GM21737 (cell line): ENCODE results near the gene DMAC2.
"Not testable (repeated sequence)": the region's sequence is repeated elsewhere in the genome, so short reads cannot be mapped to it uniquely, and the experiment has no call there.

Experiments used
- ATAC-seq: cut with Tn5 transposase; IDR thresholded peaks from one replicate; pipeline ENCODE4 v1.9.1; 2021; ENCODE audit warnings: mild to moderate bottlenecking, moderate library complexity; ENCODE audit not compliant: unreplicated experiment

DMAC2 gene

DNA sequence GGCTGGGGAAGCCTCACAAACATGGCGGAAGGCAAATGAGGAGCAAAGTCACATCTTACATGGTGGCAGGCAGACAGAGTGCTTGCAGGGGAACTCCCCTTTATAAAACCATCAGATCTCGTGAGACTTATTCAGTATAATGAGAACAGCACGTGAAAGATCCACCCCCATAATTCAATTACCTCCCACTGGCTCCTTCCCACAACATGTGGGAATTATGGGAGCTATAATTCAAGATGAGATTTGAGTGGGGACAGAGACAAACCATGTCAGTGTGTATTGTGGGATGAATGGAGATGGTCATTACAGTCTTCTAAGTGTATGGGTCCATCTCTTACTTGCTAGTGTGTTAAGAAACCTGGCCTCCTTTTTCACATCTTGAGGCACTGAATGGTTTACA lies 37.7 kb downstream of the DMAC2 start:
- no peak for ATAC-seq

DNA sequence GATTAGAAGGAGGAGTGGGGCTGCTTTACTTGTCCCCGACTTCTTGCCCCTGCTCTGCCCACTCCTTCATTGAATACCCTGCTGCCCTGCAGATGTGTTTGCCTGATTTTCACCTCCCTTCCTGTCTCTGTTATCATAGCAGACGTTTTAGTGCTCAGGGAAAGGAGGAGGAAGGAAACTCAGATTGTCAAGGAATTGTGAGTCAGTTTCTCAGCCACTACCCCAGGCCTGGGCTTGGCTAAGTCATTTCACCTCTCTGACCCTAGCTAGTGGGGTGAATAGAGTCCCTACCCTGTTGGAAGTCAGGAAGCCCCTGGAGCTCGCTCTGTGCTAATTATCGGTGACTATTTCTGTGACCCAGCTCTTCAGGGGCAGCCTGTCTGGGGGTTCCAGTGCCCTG lies 38.2 kb downstream of the DMAC2 start:
- ATAC-seq, result no peak

DNA sequence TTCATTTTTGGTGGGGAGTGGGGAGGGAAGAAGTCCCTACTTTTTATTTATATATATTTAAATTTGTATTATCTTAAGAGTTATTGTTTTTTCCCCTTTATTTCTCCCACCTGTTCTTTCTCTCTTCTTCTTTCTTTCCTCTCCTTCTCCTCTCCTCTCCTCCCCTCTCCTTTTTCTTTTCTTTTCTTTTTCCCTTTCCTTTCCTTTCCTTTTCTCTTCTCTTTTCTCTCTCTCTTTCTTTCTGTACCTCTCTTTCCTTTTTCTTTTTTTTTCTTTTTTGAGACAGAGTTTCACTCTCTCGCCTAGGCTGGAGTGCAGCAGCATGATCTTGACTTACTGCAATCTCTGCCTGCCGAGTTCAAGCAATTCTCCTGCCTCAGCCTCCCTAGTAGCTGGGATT lies 40.2 kb downstream of the DMAC2 start:
- no peak for ATAC-seq

DNA sequence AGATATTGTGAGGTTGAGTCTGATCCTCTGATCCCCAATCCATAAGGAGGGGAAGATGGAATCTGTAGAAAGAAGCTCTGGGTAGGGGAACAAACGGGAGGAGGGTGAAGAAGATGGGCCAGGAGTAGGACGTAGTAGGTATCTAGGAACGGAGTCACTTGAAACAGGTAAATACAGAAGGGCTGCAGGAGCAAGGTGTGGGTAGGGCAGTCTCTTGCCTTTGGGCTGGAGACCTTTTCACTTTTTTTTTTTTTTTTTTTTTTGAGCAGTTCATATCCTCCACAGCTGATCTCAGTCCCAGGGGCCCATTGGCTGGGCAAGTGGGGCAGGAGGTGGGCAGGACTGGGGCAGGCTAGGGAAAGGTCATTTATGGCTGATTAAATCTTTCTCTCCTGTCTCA lies 40.6 kb downstream of the DMAC2 start:
- no peak for ATAC-seq

DNA sequence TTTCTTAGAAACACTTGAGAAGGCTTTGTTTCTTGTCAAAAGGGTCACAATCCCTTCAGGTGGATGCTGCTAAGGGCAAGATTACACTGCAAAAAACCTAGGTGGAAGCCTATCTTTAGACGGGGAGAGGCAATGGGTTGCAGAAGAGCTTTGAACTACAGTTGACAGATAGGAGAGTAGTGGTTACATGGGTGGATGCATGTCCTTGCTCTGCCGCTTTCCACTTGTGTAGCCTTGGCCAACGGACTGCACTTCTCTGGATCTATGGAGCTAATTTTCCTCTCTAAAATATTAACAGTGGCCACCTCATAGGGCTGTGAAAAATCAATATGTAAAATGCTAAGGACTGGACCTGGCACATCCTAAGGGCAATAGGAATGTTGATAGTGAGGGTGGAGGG lies 41.1 kb downstream of the DMAC2 start:
- no peak for ATAC-seq

- no peak for ATAC-seq
Observed at GRCh38 chr19:41398050-41398418, 41.7 kb downstream of the DMAC2 start.

- ATAC-seq, result peak; percentile 90
Observed at GRCh38 chr19:41397086-41398049, 42.3 kb downstream of the DMAC2 start, which contains the start of the genes BCKDHA and EXOSC5. BCKDHA (plus strand) TSS chr19:41397818; CDS start chr19:41397828, 10 bp downstream. EXOSC5 (minus strand) TSS chr19:41397359; CDS start chr19:41397328, 31 bp downstream.

- no peak for ATAC-seq
Observed at GRCh38 chr19:41395355-41395754, 44.4 kb downstream of the DMAC2 start.

- ATAC-seq, result no peak
Observed at GRCh38 chr19:41392775-41393174, 46.9 kb downstream of the DMAC2 start.

- no peak for ATAC-seq
Observed at GRCh38 chr19:41391618-41392017, 48.1 kb downstream of the DMAC2 start.

DNA sequence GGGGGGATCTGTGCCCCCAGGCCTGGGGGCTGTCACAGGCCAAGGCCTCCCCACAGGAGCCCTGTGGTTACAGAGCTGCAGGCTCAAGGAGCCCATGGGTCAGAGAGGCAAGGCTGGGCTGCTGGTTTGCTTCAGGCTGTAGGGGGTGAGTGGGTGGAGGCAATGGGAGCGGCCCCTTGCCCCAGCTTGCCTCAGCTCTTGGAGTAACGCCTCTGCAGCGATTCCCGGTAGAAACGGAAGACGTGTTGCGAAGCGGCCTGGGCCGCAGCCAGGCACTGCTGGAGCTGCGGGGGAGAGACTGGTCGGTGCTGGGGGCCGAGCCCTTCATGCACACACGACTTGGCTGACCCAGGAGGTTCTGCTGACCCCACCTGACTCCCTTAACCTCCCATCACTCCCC lies 53.3 kb downstream of the DMAC2 start:
- ATAC-seq, result no peak

DNA sequence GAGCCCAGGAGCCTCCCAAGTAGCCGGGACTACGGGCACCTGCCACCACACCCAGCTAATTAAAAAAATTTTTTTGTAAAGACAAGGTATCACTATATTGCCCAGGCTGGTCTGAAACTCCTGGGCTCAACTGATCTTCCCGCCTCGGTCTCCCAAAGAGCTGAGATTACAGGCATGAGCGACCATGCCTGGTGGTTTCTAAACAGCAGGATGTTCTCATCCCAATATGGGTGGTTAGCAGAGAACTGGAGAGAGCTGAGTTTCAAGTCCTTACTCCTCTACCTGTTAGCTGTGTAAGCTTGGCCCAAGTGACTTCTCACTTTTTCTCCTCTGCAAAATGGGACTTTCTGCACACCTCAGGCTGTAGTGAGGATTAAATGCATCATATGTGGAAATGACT lies 55.4 kb downstream of the DMAC2 start:
- no peak for ATAC-seq

- not testable (repeated sequence) for ATAC-seq
Observed at GRCh38 chr19:41381536-41381935, 58.2 kb downstream of the DMAC2 start.
